Measurements from ENCODE around the gene DNAJB11.

DNA sequence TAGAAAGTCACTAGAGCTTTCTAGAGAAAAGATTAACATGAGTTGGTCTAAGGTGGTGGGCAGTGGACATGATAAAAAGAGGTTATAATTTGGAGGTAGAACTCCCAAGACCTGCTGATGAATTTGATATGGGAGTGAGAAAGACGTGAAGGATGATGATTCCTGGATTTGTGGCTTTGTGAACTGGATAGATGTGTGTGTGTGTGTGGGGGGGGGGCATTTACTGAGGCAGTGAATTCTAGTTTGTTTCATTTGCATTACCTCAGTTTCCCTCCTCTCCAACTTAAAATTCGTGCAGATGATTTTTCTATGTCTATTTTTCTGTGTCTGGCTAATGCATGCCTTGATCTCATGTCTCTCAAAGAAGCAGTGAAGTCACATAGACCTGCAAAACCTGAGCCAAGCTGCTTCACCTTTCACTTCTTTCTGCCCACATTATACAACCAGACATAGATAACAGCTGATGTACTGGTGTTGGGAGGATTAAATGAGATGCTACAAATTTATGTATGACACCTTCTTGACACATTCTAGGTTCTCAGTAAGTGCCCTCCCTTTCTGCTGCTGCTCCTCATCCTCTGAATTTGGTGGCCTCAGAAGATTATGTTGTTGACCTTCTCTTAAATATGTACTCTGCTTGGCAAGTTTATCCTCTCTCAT lies 52.3 kb downstream of the DNAJB11 start:
- TF ChIP-seq, protein P1, sequence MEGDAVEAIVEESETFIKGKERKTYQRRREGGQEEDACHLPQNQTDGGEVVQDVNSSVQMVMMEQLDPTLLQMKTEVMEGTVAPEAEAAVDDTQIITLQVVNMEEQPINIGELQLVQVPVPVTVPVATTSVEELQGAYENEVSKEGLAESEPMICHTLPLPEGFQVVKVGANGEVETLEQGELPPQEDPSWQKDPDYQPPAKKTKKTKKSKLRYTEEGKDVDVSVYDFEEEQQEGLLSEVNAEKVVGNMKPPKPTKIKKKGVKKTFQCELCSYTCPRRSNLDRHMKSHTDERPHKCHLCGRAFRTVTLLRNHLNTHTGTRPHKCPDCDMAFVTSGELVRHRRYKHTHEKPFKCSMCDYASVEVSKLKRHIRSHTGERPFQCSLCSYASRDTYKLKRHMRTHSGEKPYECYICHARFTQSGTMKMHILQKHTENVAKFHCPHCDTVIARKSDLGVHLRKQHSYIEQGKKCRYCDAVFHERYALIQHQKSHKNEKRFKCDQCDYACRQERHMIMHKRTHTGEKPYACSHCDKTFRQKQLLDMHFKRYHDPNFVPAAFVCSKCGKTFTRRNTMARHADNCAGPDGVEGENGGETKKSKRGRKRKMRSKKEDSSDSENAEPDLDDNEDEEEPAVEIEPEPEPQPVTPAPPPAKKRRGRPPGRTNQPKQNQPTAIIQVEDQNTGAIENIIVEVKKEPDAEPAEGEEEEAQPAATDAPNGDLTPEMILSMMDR (IDR thresholded peaks at IDR 0.05): no peak
- no peak for TF ChIP-seq POLR2A (IDR thresholded peaks at IDR 0.05)

Measured in lower leg skin (tissue), 3 donors.